HG03139 (cell line): Measurements from ENCODE around the gene GINS1.

ENCODE experiments used
- ATAC-seq: cut with Tn5 transposase; IDR thresholded peaks from one replicate; pipeline ENCODE4 v1.9.1; 2021; ENCODE audit not compliant: unreplicated experiment

The GINS1 gene

DNA sequence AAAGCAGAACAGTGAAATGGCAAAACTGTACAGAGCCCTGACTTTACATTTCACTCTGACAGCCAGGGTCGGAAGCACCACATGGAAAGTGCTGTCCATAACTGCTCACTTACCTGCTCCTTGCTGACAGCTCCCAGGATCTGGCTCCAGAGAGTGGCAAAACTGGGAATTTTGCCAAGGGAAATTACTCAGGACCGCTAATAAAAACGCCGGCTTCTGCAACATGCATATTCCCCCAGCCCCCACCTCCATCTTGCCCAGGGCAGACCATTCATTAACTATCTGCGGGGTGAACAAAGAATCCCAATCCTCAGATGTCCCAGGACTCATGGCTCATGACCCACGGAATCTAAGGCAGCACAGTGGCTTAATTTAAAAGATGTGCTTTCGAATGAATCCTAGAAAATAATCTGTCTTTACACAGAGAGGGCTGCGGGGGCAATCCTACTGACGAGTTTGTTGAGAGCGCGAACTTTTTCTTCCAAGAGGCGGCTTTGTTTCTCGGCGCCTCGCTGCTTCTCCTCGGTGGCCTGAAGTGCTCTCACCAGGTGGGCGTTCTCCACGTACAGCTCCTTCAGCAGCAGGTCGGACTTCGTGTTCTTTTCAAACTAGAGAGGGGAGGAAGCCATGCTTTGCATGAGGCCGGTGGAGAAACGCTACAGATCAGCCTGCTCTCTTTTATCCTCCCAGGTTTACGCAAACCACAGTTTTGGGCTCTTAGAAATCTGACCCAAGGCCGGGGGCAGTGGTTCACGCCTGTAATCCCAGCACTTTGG lies 45.8 kb downstream of the GINS1 start:
- no peak for ATAC-seq

GRCh38 chr20:25454153-25454900 lies 46.9 kb downstream of the GINS1 start:
- ATAC-seq: no peak

- ATAC-seq: no peak
Observed at GRCh38 chr20:25457886-25458680, 50.6 kb downstream of the GINS1 start.

GRCh38 chr20:25459111-25459830 lies 51.8 kb downstream of the GINS1 start:
- no peak for ATAC-seq

GRCh38 chr20:25459916-25460535 lies 52.6 kb downstream of the GINS1 start:
- no peak for ATAC-seq

DNA sequence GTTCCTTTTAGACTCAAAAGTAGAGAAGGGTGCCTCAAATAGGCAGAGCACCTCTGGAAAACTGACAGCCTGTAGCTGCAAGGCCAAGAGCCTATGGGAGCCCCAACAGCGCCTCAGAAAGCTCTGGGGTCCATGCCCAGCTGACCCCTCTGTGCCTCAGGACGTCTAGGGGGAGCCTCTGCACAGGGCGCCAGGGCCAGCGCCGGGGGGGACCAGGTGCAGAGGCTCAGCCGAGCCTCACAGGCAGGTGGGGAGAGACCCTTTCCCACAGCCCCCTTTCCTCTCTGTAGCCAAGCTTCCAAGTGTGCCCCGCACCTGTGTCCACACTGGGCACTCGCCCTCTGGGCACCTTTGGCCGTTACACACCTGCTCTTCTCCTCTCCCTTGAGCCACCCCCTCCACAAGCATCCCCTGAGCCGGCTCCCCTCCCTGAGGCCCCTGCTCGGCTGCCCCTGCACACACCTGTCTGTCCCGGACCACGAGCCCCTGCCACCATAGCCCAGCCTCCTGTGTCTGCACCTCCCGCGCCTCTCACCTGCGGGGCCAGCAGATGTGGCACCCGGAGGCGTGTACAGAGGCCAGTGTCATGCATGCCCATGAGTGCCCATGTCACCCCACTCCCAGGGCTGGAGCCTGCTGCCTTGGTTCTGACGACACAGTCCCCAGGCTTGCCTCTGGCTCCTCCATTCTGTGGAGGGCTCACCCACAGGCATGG lies 53.2 kb downstream of the GINS1 start:
- no peak for ATAC-seq

- no peak for ATAC-seq
Observed at GRCh38 chr20:25461281-25461650, 53.8 kb downstream of the GINS1 start.

DNA sequence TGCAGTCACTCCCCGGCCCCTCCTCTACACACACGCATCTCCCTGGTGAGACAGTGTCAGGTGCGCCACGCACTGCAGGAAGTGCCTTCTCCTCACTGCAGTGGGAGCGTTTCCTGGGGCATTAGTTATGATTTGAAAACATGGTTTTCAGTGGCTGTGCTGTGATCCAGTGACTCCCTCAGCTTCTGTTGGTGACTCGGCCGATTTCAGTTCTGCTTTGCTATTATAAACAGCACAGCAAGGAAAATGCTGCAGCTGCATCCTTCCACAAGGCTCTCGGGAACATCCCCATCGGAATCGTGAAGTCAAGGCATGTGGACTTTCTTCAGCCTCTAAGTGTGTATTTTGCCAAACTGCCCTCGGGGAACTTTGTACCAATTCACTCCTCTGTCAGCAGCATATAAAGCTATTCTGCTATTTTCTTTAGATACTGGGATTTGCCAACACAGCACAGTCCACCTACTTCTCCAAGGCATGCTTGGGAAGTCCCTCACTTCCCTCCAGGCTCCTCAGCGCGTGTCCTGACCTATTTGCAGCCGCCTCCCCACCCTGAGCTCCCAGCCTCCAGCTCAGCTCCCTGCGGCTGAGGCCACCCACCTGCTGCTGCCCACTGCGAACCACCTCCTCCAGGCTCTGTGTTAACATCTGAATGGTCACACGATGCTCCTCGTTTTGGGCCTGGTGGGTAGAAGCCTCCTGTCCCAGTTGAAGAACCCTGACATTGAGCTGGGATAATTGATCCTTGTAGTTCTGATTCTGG lies 54.5 kb downstream of the GINS1 start:
- no peak for ATAC-seq

DNA sequence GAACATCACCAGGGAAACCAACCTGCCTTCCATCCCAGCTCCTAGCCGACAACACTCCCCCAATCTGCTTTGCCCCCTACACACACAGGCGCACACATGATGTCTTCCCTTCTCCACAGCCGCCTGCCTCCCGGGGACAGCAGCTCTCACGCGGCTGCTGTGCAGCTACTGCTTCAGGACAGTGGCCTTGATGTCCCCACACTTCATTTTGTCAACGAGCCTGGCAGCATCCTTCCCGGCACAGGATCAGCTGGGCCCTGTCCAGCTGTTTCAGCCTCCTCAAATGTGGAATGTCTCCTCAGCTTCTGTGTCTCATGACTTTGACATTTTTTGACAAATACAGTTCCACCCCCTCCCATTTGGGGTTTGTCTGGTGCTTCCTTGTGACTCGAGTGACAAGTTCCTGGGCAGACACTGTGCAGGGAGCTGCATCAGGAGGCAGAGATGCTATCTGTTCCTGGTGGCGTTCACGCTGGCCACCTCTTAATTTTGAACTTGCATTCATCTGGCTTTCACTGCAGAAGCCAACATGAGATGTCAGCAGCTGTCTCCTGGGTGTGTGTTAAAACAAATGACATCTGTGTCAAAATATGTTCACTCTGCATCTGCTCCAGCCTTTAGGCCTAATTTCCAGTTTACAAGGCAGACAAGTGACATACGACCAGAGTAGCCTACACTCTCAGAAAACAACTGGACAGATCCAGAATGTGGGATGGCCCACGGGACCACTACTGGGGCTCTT lies 57.2 kb downstream of the GINS1 start:
- ATAC-seq: no peak

DNA sequence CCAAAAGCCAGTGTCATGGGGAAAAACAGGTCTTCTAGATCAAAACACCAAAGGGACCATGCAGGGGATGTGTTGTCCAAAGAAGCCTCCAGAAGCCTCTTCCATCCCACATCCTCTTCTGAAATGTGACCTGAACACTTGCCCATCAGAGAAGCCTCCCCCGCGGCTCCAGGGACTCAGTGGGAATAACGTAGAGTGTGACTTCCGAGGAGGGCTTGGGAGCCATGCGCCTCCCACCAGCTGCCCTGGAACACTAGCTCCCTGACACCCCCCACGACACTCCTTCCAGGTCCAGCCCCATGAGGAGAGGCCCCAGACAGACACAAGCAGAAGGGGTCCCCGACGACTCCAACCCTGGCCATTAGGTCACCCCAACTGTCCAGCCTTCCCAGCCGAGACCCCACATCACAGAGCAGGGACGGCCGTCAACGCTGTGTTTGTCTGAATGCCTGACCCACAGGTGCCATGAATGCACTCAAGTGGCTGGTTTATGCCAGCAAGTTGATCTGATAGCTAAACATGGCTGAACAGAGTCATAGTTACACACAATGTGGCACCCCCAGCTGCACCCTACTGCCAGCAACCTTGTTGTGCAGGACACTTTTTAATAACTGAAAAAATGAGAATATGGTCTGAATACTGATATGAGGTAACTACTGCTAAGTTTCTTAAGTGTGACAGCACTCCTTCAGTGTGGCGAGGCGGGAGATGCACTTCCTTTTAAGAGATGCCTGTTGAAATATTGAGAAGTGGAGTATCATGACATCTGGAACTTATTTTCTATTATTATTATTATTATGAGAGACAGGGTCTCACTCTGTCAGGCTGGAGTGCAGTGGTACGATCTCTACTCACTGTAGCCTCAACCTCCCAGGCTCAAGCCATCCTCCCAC lies 58.0 kb downstream of the GINS1 start:
- ATAC-seq: no peak

DNA sequence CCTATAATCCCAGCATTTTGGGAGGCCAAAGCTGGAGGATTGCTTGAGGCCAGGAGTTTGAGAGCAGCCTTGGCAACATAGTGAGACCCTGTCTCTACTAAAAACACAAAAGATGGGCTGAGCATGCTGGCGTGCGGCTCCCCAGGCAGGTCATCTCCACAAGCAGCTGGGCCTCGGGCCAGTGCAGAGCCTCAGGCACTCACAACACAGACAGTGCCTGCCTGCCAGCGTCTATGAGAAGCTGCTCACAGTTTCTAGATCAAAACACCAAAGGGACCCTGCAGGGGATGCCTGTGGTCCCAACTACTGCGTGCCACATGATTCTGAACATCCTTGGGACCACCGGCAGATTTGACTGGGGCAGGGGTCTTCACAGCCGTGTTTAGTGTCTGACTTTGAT lies 59.4 kb downstream of the GINS1 start:
- ATAC-seq: no peak

GRCh38 chr20:25467441-25467840 lies 60.0 kb downstream of the GINS1 start:
- ATAC-seq: no peak

DNA sequence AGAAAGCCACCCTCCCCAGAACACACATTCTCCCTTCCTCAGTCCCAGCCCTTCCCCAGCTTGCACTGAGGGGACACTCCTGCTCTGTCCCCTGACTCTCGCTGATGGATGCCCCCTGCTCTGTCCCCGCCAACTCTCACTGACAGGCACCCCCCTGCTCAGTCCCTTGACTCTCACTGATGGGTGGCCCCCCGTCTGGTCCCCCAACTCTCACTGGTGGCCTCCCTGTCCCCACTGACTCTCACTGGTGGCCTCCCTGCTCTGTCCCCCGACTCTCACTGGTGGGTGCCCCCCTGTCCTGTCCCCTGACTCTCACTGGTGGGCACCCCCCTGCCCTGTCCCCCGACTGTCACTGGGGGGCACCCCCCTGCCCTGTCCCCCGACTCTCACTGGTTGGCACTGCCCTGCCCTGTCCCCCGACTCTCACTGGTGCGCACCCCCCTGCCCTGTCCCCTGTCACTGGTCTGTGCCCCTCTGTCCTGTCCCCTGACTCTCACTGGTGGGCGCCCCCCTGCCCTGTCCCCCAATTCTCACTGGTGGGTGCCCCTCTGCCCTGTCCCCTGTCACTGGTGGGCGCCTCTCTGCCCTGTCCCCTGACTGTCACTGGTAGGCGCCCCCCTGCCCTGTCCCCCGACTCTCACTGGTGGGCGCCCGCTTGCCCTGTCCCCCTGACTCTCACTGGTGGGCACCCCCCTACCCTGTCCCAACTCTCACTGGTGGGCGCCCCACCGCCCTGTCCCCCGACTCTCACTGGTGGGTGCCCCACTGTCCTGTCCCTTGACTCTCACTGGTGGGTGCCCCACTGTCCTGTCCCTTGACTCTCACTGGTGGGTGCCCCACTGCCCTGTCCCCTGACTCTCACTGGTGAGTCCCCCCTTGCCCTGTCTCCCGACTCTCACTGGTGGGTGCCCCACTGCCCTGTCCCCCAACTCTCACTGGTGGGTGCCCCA lies 60.9 kb downstream of the GINS1 start:
- no peak for ATAC-seq

- ATAC-seq: no peak
Observed at GRCh38 chr20:25469558-25469957, 62.1 kb downstream of the GINS1 start.

- no peak for ATAC-seq
Observed at GRCh38 chr20:25470045-25470444, 62.6 kb downstream of the GINS1 start.

- no peak for ATAC-seq
Observed at GRCh38 chr20:25471020-25471419, 63.5 kb downstream of the GINS1 start.
